Testis (tissue), 2 donors: Measurements from ENCODE around the gene ZNF576.

ENCODE experiments used
- POLR2A ChIP-seq: fragments of 450-650 bp; IDR thresholded peaks from one replicate; pipeline ENCODE4 v1.6.1; 2017; ENCODE audit warnings: antibody characterized with exemption, mild to moderate bottlenecking, moderate library complexity
- TF ChIP-seq, protein P1 (sequence below), 3 experiments: fragments of 450-650 bp in 2 of 3; fragments of 200-600 bp in 1 of 3; sonication (generic) in 1 of 3; IDR thresholded peaks; one replicate each; pipeline ENCODE4 v1.5.1; 2016 to 2019; ENCODE audit warnings: antibody characterized with exemption in 3 of 3, mild to moderate bottlenecking in 2 of 3, moderate library complexity in 1 of 3

DNA sequence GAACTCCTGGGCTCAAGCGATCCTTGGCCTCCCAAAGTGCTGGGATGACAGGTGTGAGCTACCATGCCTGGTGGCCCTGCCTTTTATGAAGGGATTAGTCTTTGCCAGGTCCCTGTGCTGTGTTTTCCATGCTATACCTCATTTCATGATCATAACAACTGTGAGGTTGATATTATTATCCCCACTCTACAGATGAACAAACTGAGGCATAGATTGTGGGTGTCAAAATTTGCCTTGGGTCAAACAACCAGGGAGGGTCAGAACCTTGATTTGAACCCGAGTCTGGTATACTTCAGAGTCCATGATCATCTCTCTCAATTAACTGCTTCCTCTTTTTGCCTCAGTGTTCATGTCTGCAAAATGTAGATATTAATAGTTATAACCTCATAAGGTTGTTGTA, 13.9 kb upstream of the ZNF576 start:
- TF ChIP-seq, protein P1, sequence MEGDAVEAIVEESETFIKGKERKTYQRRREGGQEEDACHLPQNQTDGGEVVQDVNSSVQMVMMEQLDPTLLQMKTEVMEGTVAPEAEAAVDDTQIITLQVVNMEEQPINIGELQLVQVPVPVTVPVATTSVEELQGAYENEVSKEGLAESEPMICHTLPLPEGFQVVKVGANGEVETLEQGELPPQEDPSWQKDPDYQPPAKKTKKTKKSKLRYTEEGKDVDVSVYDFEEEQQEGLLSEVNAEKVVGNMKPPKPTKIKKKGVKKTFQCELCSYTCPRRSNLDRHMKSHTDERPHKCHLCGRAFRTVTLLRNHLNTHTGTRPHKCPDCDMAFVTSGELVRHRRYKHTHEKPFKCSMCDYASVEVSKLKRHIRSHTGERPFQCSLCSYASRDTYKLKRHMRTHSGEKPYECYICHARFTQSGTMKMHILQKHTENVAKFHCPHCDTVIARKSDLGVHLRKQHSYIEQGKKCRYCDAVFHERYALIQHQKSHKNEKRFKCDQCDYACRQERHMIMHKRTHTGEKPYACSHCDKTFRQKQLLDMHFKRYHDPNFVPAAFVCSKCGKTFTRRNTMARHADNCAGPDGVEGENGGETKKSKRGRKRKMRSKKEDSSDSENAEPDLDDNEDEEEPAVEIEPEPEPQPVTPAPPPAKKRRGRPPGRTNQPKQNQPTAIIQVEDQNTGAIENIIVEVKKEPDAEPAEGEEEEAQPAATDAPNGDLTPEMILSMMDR (IDR thresholded peaks at IDR 0.05) = no peak
- no peak for TF ChIP-seq POLR2A
